Caco-2 (cell line): ENCODE measurements around the gene DOLK. TPM values are rescaled to one million over a fixed set of nuclear protein-coding genes. Genes with fewer than 3 reads are reported as not detected.

Source experiments
- Bru-seq: library from RNA; stranded (reverse); fragments of 400-500 nt; gene quantifications from one replicate; lab custom pipeline; 2021; lab: Mats Ljungman, UMichigan
- BruChase-seq, 2 experiments: library from RNA; stranded (reverse); fragments of 400-500 nt; gene quantifications; one replicate each; lab custom pipeline; 2021; lab: Mats Ljungman, UMichigan
- BruUV-seq: library from RNA; stranded (reverse); fragments of 400-500 nt; replicated peaks from 2 replicates; lab custom pipeline; 2021; lab: Mats Ljungman, UMichigan
- CTCF ChIA-PET: fragments of 300-600 bp; sonication (Branson Sonifier 250); formaldehyde crosslinking; loops from one replicate; lab custom pipeline; 2022; ENCODE audit warnings: antibody characterized with exemption; lab: Charles Lee
- POLR2A ChIA-PET: fragments of 300-600 bp; sonication (Branson Sonifier 250); formaldehyde crosslinking; loops from one replicate; lab custom pipeline; 2022; ENCODE audit warnings: antibody characterized with exemption; lab: Charles Lee
- DNase-seq, 2 experiments: peaks; one replicate each; pipeline versions ENCODE4 v3.0.0 to v3.0.0-alpha.2; 2020 to 2022
- H3K27me3 ChIP-seq: replicated peaks from 2 replicates; pipeline ENCODE4 v1.6.0; 2011; ENCODE audit warnings: low read length; ENCODE audit not compliant: control insufficient read depth, insufficient read depth
- H3K36me3 ChIP-seq: 2 replicates; pipeline ENCODE4 v1.5.1; 2011; ENCODE audit warnings: low read length; ENCODE audit not compliant: control insufficient read depth, insufficient read depth
- H3K4me1 ChIP-seq: fragments of 250-450 bp; sonication (Bioruptor Pico); 2 replicates; pipeline ENCODE4 v1.5.1; 2020; ENCODE audit warnings: mild to moderate bottlenecking
- H3K4me3 ChIP-seq: 2 replicates; pipeline ENCODE4 v1.5.1; 2011; ENCODE audit warnings: low read depth, mild to moderate bottlenecking, control low read depth, low read length
- H3K9me3 ChIP-seq: fragments of 250-450 bp; sonication (Bioruptor Pico); 2 replicates; pipeline ENCODE4 v1.5.1; 2020; ENCODE audit warnings: mild to moderate bottlenecking, moderate library complexity
- H3K27ac Mint-ChIP-seq: one replicate; pipeline ENCODE4 v1.8.0; 2022; ENCODE audit warnings: mixed read lengths; ENCODE audit not compliant: unreplicated experiment
- H3K27me3 Mint-ChIP-seq: one replicate; pipeline ENCODE4 v1.8.0; 2022; ENCODE audit warnings: mixed read lengths; ENCODE audit not compliant: insufficient read depth, unreplicated experiment
- H3K36me3 Mint-ChIP-seq: one replicate; pipeline ENCODE4 v1.8.0; 2022; ENCODE audit warnings: mild to moderate bottlenecking, mixed read lengths; ENCODE audit not compliant: insufficient read depth, unreplicated experiment
- H3K4me1 Mint-ChIP-seq: one replicate; pipeline ENCODE4 v1.8.0; 2022; ENCODE audit warnings: low read depth, mixed read lengths; ENCODE audit not compliant: unreplicated experiment
- H3K4me3 Mint-ChIP-seq: one replicate; pipeline ENCODE4 v1.8.0; 2022; ENCODE audit warnings: mild to moderate bottlenecking, moderate library complexity, mixed read lengths; ENCODE audit not compliant: unreplicated experiment
- H3K9me3 Mint-ChIP-seq: one replicate; pipeline ENCODE4 v1.8.0; 2022; ENCODE audit warnings: mixed read lengths; ENCODE audit not compliant: unreplicated experiment
- CTCF ChIP-seq, 2 experiments: fragments of 200-600 bp in 1 of 2; IDR thresholded peaks; 1 replicate in 1 of 2; 2 replicates in 1 of 2; pipeline versions ENCODE4 v1.5.1 to v1.8.0; 2011 to 2022; ENCODE audit warnings: antibody characterized with exemption in 1 of 2, control low read depth in 1 of 2, inconsistent platforms in 1 of 2, low read depth in 1 of 2, low read length in 1 of 2, mild to moderate bottlenecking in 1 of 2, moderate library complexity in 1 of 2; ENCODE audit not compliant: insufficient read depth in 1 of 2, severe bottlenecking in 1 of 2, unreplicated experiment in 1 of 2
- intact Hi-C: fragments of 100-400 bp; cut with micrococcal nuclease; formaldehyde crosslinking; loops from one replicate; pipeline ENCODE4 v1.10.0; 2022; ENCODE audit not compliant: unreplicated experiment
- long read RNA-seq: library from polyadenylated mRNA; stranded (forward); transcript quantifications from one replicate; pipeline ENCODE4 v2.0.0, GENCODE V29; 2022
- total RNA-seq: library from RNA; stranded (reverse); gene quantifications from 2 replicates; pipeline ENCODE4 v1.2.3, GENCODE V29; 2022

The DOLK gene
- 25.9 and 27.2 TPM in 2 replicates for total RNA-seq
- percentile 71 among the genes with signal in this experiment for Bru-seq, nascent RNA
- percentile 92 among the genes with signal in this experiment for BruChase-seq, experiment 1, labeled RNA remaining after a 2-hour chase
- BruChase-seq, experiment 2, labeled RNA remaining after a 6-hour chase: percentile 89 among the genes with signal in this experiment
- long read RNA-seq, transcript DOLK-201 (1 exons, 2,090 nt): major isoform, 163 of 163 reads
- long read RNA-seq, partial matches to known transcripts: 0 of 163 reads
- long read RNA-seq, other reads (novel, unspliced or antisense): 0 of 163 reads

DNA sequence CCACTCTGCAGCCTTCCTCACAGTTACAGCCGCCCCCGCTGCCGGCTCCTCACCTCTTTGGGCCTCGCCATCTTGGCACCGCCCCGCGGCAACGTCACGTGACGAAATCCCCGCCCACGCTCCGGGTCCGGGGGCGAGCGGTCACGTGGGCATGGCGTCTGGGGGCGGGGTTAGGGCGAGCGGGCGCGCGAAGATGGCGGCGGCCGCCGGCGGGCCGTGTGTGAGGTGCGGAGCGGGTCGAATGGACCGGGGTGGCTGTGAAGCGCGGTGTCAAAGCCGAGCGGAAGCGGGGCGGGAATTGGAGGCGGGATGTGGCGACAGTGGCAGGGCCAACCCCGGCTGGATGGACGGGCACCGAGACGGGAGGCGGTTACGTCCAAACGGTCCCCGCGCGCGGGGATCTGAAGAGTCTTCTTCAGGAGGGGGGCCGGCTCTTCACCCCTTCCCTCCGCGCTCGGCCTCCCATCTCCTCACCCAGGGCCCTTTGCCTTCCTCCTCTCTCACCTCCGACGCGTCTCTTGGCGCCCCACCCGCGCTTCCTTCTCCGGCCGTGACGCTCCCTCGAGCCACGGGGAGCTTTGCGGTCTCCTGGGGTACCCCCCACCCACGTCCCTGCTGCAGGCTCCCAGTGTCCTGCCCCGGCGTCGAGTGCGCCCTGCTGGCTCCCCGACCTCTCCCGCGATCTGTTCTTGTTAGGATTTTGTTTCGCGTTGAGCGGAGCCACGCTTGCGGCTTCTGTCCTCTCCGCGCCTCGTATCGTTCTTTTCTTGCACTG is at the start of gene DOLK, which contains the start of gene NUP188:
Gene DOLK, minus strand, starts transcription at position 77 of the 775 bp plus-strand sequence. CDS start 300 bp downstream, outside the sequence.
Gene NUP188, plus strand, starts transcription at position 173 of the 775 bp plus-strand sequence. Its CDS starts 21 bp downstream, at position 194.
- Mint-ChIP-seq H3K27ac (peak within 1 kb of the TSS; percentile 96), H3K36me3 (peaks cover 32% of the 10 kb centered on the region), H3K4me1 (peaks cover 24% of the 10 kb centered on the region), H3K9me3 (no peaks in the 10 kb centered on the region), H3K4me3 (peak within 1 kb of the TSS; percentile 92), H3K27me3 (no peaks in the 10 kb centered on the region)
- ChIA-PET CTCF (interaction anchor here (0.6 to 1.0 kb wide), 2 partner anchors 57 to 81 kb away, joined by 3 to 5 read pairs; partner anchors contain the start of gene SH3GLB2), POLR2A (interaction anchor here (0.9 kb wide), 1 partner anchor 128 kb away, joined by 3 read pairs; no protein-coding TSS in a partner anchor)
- no peaks in the 10 kb centered on the region for H3K9me3 ChIP-seq
- H3K36me3 ChIP-seq: no peaks in the 10 kb centered on the region; the same call in 1 of the 2 replicates
- peak within 1 kb of the TSS; percentile 98 for H3K4me3 ChIP-seq
- TSS peak; percentile 48 for BruUV-seq
- intact Hi-C loops: loop anchor here (5.0 kb wide), 1 partner anchor 80 kb away; the partner anchor contains the start of gene SH3GLB2
- no peak for TF ChIP-seq CTCF (IDR thresholded peaks at IDR 0.05; ENCODE audit: insufficient read depth in 1 of 2, low read depth in 1 of 2, low read length in 1 of 2, severe bottlenecking in 1 of 2, unreplicated experiment in 1 of 2)
- DNase-seq: peak; percentile 94 to 98
- peaks cover 26% of the 10 kb centered on the region for H3K4me1 ChIP-seq
- H3K27me3 ChIP-seq: no peaks in the 10 kb centered on the region

DNA sequence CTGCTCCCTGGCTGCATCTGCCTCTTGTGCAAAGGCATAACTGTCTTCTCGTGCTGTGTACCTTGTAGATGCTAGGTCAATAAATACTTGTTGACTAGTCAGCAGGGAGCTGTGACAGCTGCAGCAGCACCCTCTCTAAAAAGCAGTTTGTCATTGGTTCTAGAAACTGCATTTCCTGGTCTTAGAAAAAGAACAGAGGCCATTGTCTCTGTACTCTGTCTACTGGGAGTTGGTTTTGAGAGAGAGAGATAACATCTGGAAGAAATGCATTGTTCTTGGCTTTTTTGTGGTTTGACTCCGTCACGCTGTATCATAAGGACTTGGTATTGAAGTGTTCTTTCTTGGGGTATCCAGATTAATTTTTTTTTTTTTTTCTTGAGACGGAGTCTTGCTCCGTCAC is 48.4 kb upstream of the DOLK start:
- H3K27ac Mint-ChIP-seq: no peak overlapping the region
- H3K4me3 Mint-ChIP-seq: no peak overlapping the region
- H3K9me3 ChIP-seq: no peaks in the 10 kb centered on the region
- no peak for DNase-seq
- H3K27me3 ChIP-seq: no peaks in the 10 kb centered on the region
- H3K36me3 Mint-ChIP-seq: peaks cover 89% of the 10 kb centered on the region
- no peak overlapping the region for H3K4me3 ChIP-seq
- no peaks in the 10 kb centered on the region for H3K27me3 Mint-ChIP-seq
- no TSS peak for BruUV-seq
- no peaks in the 10 kb centered on the region for H3K9me3 Mint-ChIP-seq
- H3K36me3 ChIP-seq: peaks cover 2% of the 10 kb centered on the region
- ChIA-PET CTCF (interaction anchor here (0.6 kb wide), 1 partner anchor 69 kb away, joined by 4 read pairs; no protein-coding TSS in a partner anchor), POLR2A (no interaction called here)
- intact Hi-C loops: no loop called here
- no peaks in the 10 kb centered on the region for H3K4me1 Mint-ChIP-seq
- no peaks in the 10 kb centered on the region for H3K4me1 ChIP-seq
- no peak for TF ChIP-seq CTCF (IDR thresholded peaks at IDR 0.05; ENCODE audit: insufficient read depth in 1 of 2, low read depth in 1 of 2, low read length in 1 of 2, severe bottlenecking in 1 of 2, unreplicated experiment in 1 of 2)

GRCh38 chr9:128992995-128993394 is 45.6 kb upstream of the DOLK start:
- Mint-ChIP-seq H3K36me3 (peaks cover 83% of the 10 kb centered on the region), H3K4me3 (no peak overlapping the region), H3K4me1 (no peaks in the 10 kb centered on the region), H3K27ac (no peak overlapping the region), H3K9me3 (no peaks in the 10 kb centered on the region), H3K27me3 (no peaks in the 10 kb centered on the region)
- H3K36me3 ChIP-seq: peaks cover 3% of the 10 kb centered on the region; the same call in 1 of the 2 replicates
- H3K4me1 ChIP-seq: no peaks in the 10 kb centered on the region
- ChIA-PET POLR2A (interaction anchor here (0.6 kb wide), 1 partner anchor 11 kb away, joined by 3 read pairs; no protein-coding TSS in a partner anchor), CTCF (interaction anchor here (0.6 to 2.1 kb wide), 3 partner anchors 26 to 138 kb away, joined by 3 to 9 read pairs (median 4); partner anchors contain the start of gene SH3GLB2)
- BruUV-seq: no TSS peak
- no peak overlapping the region for H3K4me3 ChIP-seq
- TF ChIP-seq CTCF (IDR thresholded peaks at IDR 0.05; ENCODE audit: insufficient read depth in 1 of 2, low read depth in 1 of 2, low read length in 1 of 2, severe bottlenecking in 1 of 2, unreplicated experiment in 1 of 2): peak; percentile 39 to 43
- intact Hi-C loops: no loop called here
- peak in 1 of 2 experiments; percentile 42 for DNase-seq
- no peaks in the 10 kb centered on the region for H3K27me3 ChIP-seq
- no peaks in the 10 kb centered on the region for H3K9me3 ChIP-seq
